Activated CD4-positive, alpha-beta T cell treated with anti-CD3 and anti-CD28 coated beads, Interleukin-10, Interleukin-2, amounts not matched to agents 100 ng/mL and 50 ng/mL, durations not matched to agents 16 hours and 8 hours (primary cell): ENCODE results near the gene SERPINB11.
"Not testable (repeated sequence)": the region's sequence is repeated elsewhere in the genome, so short reads cannot be mapped to it uniquely, and the experiment has no call there.

ENCODE experiments used
- DNase-seq: peaks from one replicate; pipeline ENCODE4 v3.0.0-alpha.2; 2020

The SERPINB11 gene

GRCh38 chr18:63730773-63731172 lies 28.0 kb downstream of the SERPINB11 start:
- DNase-seq, result no peak

- no peak for DNase-seq
These were observed 28.5 kb downstream of the SERPINB11 start for GRCh38 chr18:63731215-63731614.

GRCh38 chr18:63736876-63737275 lies 34.1 kb downstream of the SERPINB11 start:
- DNase-seq, result no peak

DNA sequence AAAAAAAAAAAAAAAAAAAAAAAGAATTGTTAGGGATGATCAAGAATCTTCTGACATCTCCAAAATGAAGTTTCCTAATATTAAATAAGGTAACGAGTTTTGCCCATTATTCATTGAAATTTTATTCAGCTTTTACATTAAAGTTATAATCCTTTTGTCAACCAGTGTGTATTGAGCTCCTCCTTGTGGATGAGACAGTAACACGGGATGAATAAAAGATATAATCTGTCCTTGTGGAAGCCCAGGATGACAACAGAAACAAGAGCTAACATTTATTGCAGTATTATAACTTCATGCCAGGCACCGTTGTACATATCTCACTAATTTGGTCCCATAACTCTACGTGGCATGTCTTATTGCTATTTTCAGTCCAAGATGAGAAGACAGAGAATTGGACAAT lies 39.0 kb downstream of the SERPINB11 start:
- DNase-seq, result no peak

DNA sequence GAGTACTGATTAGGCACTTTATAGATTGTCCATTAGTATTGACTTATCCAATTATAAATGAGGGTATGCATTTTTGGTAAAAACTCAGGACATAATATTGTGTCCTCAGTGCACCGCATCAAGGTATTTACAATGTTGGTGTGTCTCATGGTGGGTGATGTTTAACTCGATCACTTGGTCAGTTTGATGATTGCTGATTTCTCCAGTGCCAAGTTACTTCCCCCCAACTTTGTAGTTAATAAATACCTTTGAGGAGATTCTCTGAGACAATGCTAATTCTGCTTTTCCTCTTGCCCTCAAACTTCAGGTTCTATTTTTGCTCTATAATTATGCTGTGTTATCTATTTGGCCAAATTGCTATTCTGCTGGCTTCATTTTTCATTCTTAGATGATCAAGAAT lies 44.2 kb downstream of the SERPINB11 start:
- no peak for DNase-seq

DNA sequence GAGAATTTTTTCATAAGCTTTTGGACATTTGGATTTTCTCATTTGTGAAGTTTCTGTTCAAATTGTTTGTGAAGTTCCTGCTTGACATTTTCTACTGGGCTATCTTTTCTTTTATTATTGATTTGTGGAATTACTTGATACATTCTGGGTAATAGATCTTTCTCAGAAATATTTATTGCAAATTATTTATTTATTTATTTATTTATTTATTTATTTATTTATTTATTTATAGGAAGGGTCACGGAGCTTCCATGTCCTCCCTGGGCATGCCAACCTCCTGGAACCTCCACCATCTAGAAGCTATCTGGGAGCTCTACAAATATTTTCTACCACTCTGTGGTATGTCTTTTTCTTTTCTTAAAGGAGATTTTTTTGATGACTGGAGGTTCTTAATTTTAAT lies 46.7 kb downstream of the SERPINB11 start:
- no peak for DNase-seq

- no peak for DNase-seq
These were observed 49.9 kb downstream of the SERPINB11 start for GRCh38 chr18:63752636-63753035.

GRCh38 chr18:63753676-63754075 lies 50.9 kb downstream of the SERPINB11 start:
- DNase-seq, result no peak

DNA sequence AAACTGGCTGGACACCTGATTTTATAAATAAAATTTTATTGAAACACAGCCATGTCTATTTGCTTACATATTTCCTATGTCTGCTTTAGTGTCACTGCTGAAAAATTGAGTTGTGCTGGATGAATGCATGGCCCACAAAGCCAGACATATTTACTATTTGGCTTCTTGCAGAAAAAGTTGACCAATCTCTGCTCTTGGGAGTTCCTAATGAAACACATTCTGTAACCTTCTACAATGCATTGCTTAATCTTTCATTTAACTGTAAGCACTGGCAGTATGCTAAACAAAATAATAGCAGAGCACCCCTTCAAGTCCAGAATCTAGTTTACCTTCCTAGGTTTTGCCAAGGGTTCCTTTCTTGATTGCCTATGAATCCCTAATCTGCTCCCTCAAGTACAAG lies 54.8 kb downstream of the SERPINB11 start:
- DNase-seq, result no peak

DNA sequence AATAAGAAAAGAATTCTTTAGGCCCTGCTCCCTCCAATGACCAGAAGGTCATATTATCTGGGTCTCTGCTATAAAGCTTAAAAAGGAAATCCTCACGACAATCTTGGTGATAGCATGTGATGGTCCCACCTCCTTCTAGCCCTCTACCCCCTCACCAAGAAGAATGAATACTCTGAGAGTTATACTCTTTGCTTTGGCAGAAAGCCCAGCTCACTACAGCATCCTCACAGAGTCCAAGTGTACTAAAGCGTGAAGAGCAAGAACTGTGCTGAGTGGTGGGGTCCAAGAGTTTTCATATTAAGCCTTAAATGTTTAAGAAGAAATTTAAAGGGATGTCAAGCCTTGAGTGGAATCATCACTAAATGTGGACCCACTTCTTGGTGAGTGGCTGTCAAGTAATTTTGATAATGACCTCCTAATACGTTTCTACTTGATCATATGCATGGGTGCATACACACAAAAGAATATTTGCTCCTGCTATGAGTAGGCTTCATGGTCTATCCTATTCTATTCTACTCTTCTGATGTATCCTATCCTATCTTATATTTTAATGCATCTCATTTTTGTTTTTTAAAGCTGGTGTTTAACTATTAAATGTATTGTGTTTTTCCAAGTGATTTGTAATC lies 56.0 kb downstream of the SERPINB11 start:
- no peak for DNase-seq

- DNase-seq, result not testable (repeated sequence)
These were observed 57.0 kb downstream of the SERPINB11 start for GRCh38 chr18:63759786-63760185.

GRCh38 chr18:63762518-63762917 lies 59.8 kb downstream of the SERPINB11 start:
- no peak for DNase-seq

DNA sequence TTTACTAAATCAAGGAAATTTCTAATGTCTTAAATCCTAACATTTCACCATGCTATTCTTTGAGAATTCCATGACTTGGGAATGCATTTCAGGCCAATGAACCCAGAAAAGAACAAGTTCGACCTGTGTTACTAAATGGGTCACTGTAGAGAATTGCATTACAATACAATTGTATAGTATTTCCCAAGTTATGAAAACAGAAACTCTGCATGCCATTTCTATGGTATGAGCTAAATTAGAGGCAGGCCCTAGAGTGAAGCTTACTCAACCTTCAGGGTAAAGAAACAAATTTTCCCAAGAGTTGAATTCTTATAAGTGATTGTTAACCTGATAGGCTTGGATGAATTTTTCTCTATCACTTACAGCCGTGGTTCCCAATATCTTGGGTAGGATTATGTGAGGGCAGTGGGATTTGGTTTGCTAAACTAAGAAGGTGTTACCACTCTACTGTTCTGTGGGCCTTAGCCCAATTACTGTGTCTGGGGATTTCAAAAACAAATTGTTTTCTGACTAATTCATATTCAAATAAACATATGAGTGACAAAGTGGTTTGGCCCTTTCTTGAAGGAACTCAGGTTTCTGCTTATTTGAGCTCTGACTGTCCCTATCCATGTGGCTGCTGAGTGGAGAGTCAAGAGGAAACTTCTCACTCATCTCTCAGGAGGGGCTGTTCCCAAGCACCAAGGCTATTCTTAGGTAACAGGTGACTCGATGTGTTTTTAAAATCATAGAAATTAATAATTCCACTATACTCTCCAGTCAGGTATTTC lies 61.3 kb downstream of the SERPINB11 start:
- DNase-seq, result no peak

GRCh38 chr18:63765837-63766236 lies 63.1 kb downstream of the SERPINB11 start:
- no peak for DNase-seq
